ENCODE results near the gene YWHAQ. TPM values are rescaled to one million over a fixed set of nuclear protein-coding genes. Genes with fewer than 3 reads are reported as not detected.

Gene YWHAQ
- total RNA-seq, 1 donor from 2014 or later = 191 TPM

- TF ChIP-seq CTCF (IDR thresholded peaks at IDR 0.05) = no peak
- DNase-seq (no peak), ATAC-seq (no peak)
- Histone ChIP-seq H3K4me3 (no peak overlapping the region), H3K36me3 (no peaks in the 10 kb centered on the region), H3K27me3 (no peaks in the 10 kb centered on the region), H3K4me1 (peaks cover 6% of the 10 kb centered on the region), H3K27ac (no peak overlapping the region), H3K9me3 (no peaks in the 10 kb centered on the region)
- intact Hi-C loops (cut with DNase I) = no loop called here
Observed at GRCh38 chr2:9639740-9640343, 9.0 kb upstream of the YWHAQ start.

GRCh38 chr2:9639000-9639602, 8.3 kb upstream of the YWHAQ start:
- Histone ChIP-seq H3K9me3 (no peaks in the 10 kb centered on the region), H3K4me3 (no peak overlapping the region), H3K4me1 (peaks cover 6% of the 10 kb centered on the region), H3K36me3 (no peaks in the 10 kb centered on the region), H3K27me3 (no peaks in the 10 kb centered on the region), H3K27ac (no peak overlapping the region)
- intact Hi-C loops (cut with DNase I) = no loop called here
- no peak for ATAC-seq
- no peak for DNase-seq
- no peak for TF ChIP-seq CTCF (IDR thresholded peaks at IDR 0.05)

GRCh38 chr2:9638532-9638931, 7.7 kb upstream of the YWHAQ start:
- Histone ChIP-seq H3K4me3 (no peak overlapping the region), H3K4me1 (peaks cover 6% of the 10 kb centered on the region), H3K9me3 (no peaks in the 10 kb centered on the region), H3K36me3 (no peaks in the 10 kb centered on the region), H3K27me3 (no peaks in the 10 kb centered on the region), H3K27ac (no peak overlapping the region)
- DNase-seq (peak; percentile 78), ATAC-seq (peak; percentile 87)
- intact Hi-C loops (cut with DNase I) = no loop called here
- no peak for TF ChIP-seq CTCF (IDR thresholded peaks at IDR 0.05)

GRCh38 chr2:9637330-9637729, 6.5 kb upstream of the YWHAQ start:
- H3K36me3 ChIP-seq = no peaks in the 10 kb centered on the region
- DNase-seq (no peak), ATAC-seq (no peak)
- H3K27me3 ChIP-seq = no peaks in the 10 kb centered on the region
- H3K9me3 ChIP-seq = no peaks in the 10 kb centered on the region
- no peak for TF ChIP-seq CTCF (IDR thresholded peaks at IDR 0.05)
- no peak overlapping the region for H3K27ac ChIP-seq
- intact Hi-C loops (cut with DNase I) = no loop called here
- H3K4me1 ChIP-seq = peaks cover 6% of the 10 kb centered on the region
- H3K4me3 ChIP-seq = no peak overlapping the region

GRCh38 chr2:9634133-9634532, 3.3 kb upstream of the YWHAQ start:
- no peaks in the 10 kb centered on the region for H3K9me3 ChIP-seq
- intact Hi-C loops (cut with DNase I) = no loop called here
- no peaks in the 10 kb centered on the region for H3K36me3 ChIP-seq
- H3K27ac ChIP-seq = no peak overlapping the region
- H3K4me1 ChIP-seq = peaks cover 8% of the 10 kb centered on the region
- no peaks in the 10 kb centered on the region for H3K27me3 ChIP-seq
- no peak for ATAC-seq
- no peak for TF ChIP-seq CTCF (IDR thresholded peaks at IDR 0.05)
- H3K4me3 ChIP-seq = no peak overlapping the region
- DNase-seq = no peak

Data from upper lobe of right lung (tissue), 1 donor.